Keratinocyte (primary cell): ENCODE data around the gene OR8B12. TPM values are rescaled to one million over a fixed set of nuclear protein-coding genes. Genes with fewer than 3 reads are reported as not detected.

ENCODE experiments used
- DNase-seq: peaks from one replicate; pipeline ENCODE4 v3.0.0-alpha.2; 2011; ENCODE audit warnings: low read depth, missing footprints, low spot score
- FAIRE-seq: peaks from 2 replicates; lab custom pipeline; 2011; peaks lifted over from hg19 to GRCh38; lab: Jason Lieb, UNC
- H2AFZ ChIP-seq: 2 replicates; pipeline ENCODE4 v1.6.0; 2012; ENCODE audit warnings: low read length, control low read depth, inconsistent platforms; ENCODE audit not compliant: control insufficient read depth
- H3K27ac ChIP-seq: 2 replicates; pipeline ENCODE4 v1.5.1; 2011; ENCODE audit warnings: low read length; ENCODE audit not compliant: control insufficient read depth, insufficient read depth
- H3K27me3 ChIP-seq: 3 replicates; pipeline ENCODE4 v1.6.0; 2011; ENCODE audit warnings: low read length; ENCODE audit not compliant: control insufficient read depth, insufficient read depth; ENCODE audit errors: extremely low read depth
- H3K36me3 ChIP-seq, 2 experiments: 2 replicates in 1 of 2; 3 replicates in 1 of 2; pipeline ENCODE4 v1.5.1; 2011; ENCODE audit warnings: low read length in 2 of 2, mild to moderate bottlenecking in 1 of 2; ENCODE audit not compliant: control insufficient read depth in 2 of 2, insufficient read depth in 2 of 2; ENCODE audit errors: extremely low read depth in 1 of 2
- H3K4me1 ChIP-seq: 3 replicates; pipeline ENCODE4 v1.5.1; 2011; ENCODE audit warnings: low read length; ENCODE audit not compliant: control insufficient read depth, insufficient read depth; ENCODE audit errors: extremely low read depth
- H3K4me2 ChIP-seq: 3 replicates; pipeline ENCODE4 v1.6.0; 2011; ENCODE audit warnings: low read depth, low read length; ENCODE audit not compliant: control insufficient read depth, insufficient read depth; ENCODE audit errors: extremely low read depth
- H3K4me3 ChIP-seq, 3 experiments: fragments of 200-600 bp in 1 of 3; sonication (generic) in 1 of 3; 2 replicates in 2 of 3; 3 replicates in 1 of 3; pipeline ENCODE4 v1.5.1; 2011 to 2016; ENCODE audit warnings: low read length in 3 of 3, mild to moderate bottlenecking in 3 of 3, control low read depth in 2 of 3, inconsistent platforms in 1 of 3, low read depth in 1 of 3, mixed read lengths in 1 of 3, mixed run types in 1 of 3, moderate library complexity in 1 of 3; ENCODE audit not compliant: control insufficient read depth in 2 of 3, insufficient read depth in 2 of 3; ENCODE audit errors: extremely low read depth in 1 of 3
- H3K79me2 ChIP-seq: 2 replicates; pipeline ENCODE4 v1.6.0; 2012; ENCODE audit warnings: low read length; ENCODE audit not compliant: control insufficient read depth, insufficient read depth
- H3K9ac ChIP-seq: 3 replicates; pipeline ENCODE4 v1.6.0; 2011; ENCODE audit warnings: low read length; ENCODE audit not compliant: control insufficient read depth, insufficient read depth; ENCODE audit errors: extremely low read depth
- H3K9me1 ChIP-seq: 3 replicates; pipeline ENCODE4 v1.6.0; 2011; ENCODE audit warnings: low read length; ENCODE audit not compliant: control insufficient read depth, insufficient read depth; ENCODE audit errors: extremely low read depth
- H3K9me3 ChIP-seq: 2 replicates; pipeline ENCODE4 v1.5.1; 2012; ENCODE audit warnings: low read depth, low read length; ENCODE audit not compliant: control insufficient read depth
- H4K20me1 ChIP-seq: 3 replicates; pipeline ENCODE4 v1.6.0; 2011; ENCODE audit warnings: low read length; ENCODE audit not compliant: control insufficient read depth, insufficient read depth; ENCODE audit errors: extremely low read depth
- EZH2 ChIP-seq: IDR thresholded peaks from one replicate; pipeline ENCODE4 v1.6.1; 2012; ENCODE audit warnings: inconsistent platforms, mild to moderate bottlenecking, low read length, moderate library complexity
- dilution Hi-C: fragments of 300-500 bp; cut with MboI; formaldehyde crosslinking; loops from one replicate; pipeline ENCODE4 v1.7.0; 2020; ENCODE audit warnings: low sequenced_read_pairs; ENCODE audit not compliant: extremely low pct_ligation_motif_present
- polyA plus RNA-seq, 5 experiments: library from polyadenylated mRNA; depleted of rRNA in 3 of 5; stranded (reverse) in 3 of 5; stranded (forward) in 1 of 5; unstranded in 1 of 5; fragments of >200 nt; gene quantifications; 1 replicate in 1 of 5; 2 replicates in 3 of 5; 3 replicates in 1 of 5; pipeline versions ENCODE4 v1.2.1 to v1.2.3, GENCODE V29; 2011 to 2012; ENCODE audit warnings: missing spikeins in 2 of 5, low read depth in 1 of 5, low replicate concordance in 1 of 5
- TF ChIP-seq, protein P1 (sequence below), 3 experiments: IDR thresholded peaks in 1 of 3; conservative IDR thresholded peaks in 1 of 3; optimal IDR thresholded peaks in 1 of 3; 2 replicates in 2 of 3; 3 replicates in 1 of 3; pipeline versions ENCODE3 to v1.5.1; 2011; ENCODE audit warnings: low read length in 3 of 3, mild to moderate bottlenecking in 3 of 3, moderate library complexity in 2 of 3, control low read depth in 1 of 3, inconsistent platforms in 1 of 3; ENCODE audit not compliant: insufficient read depth in 2 of 3; ENCODE audit errors: extremely low read depth in 1 of 3

Gene OR8B12
- polyA plus RNA-seq, 1 donor (not counting 4 experiments of a cell fraction or from before 2014, with no cell fraction given) = not detected

DNA sequence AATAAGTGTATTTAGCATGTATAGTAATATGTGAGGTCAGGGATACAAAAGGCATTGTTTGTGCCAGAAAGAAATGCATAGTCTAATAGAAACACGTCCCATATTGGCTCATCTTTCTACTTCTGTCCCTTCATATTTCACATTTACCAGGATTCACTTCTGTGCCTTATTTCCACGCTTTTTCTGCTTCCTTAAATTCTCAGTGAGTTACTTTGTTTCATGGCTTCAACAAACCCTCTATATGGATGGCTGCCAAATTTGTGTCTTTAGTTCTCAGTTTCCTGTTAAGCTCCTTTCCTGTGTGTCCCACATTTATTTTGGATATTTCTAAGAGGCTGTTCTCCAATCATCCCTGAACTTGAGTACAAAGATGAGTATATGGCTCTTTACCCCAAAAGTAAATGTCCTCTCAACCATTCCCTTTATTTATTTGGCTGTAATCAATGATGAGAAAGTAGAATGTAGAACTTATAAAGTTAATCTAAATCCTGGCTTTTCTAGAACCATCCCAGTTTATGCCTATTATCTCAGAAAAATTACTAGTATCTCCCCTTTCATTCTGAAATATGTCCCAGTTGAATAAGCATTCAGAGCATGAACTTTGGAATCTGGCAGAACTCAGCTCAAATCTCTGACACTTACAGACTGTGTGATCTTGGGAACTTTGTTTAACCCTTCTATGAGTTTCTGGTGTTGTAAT lies 23.5 kb downstream of the OR8B12 start:
- no peak overlapping the region for H3K9ac ChIP-seq
- H3K4me2 ChIP-seq = no peak overlapping the region
- H3K79me2 ChIP-seq = no peaks in the 10 kb centered on the region
- no peaks in the 10 kb centered on the region for H3K36me3 ChIP-seq
- FAIRE-seq = no peak
- H3K9me1 ChIP-seq = no peaks in the 10 kb centered on the region
- H4K20me1 ChIP-seq = no peaks in the 10 kb centered on the region
- no peak for TF ChIP-seq EZH2
- TF ChIP-seq, protein P1, sequence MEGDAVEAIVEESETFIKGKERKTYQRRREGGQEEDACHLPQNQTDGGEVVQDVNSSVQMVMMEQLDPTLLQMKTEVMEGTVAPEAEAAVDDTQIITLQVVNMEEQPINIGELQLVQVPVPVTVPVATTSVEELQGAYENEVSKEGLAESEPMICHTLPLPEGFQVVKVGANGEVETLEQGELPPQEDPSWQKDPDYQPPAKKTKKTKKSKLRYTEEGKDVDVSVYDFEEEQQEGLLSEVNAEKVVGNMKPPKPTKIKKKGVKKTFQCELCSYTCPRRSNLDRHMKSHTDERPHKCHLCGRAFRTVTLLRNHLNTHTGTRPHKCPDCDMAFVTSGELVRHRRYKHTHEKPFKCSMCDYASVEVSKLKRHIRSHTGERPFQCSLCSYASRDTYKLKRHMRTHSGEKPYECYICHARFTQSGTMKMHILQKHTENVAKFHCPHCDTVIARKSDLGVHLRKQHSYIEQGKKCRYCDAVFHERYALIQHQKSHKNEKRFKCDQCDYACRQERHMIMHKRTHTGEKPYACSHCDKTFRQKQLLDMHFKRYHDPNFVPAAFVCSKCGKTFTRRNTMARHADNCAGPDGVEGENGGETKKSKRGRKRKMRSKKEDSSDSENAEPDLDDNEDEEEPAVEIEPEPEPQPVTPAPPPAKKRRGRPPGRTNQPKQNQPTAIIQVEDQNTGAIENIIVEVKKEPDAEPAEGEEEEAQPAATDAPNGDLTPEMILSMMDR (optimal IDR thresholded peaks at IDR 0.05 in 1 of 3, IDR thresholded peaks at IDR 0.05 in 1 of 3, conservative IDR thresholded peaks at IDR 0.05 in 1 of 3; ENCODE audit: extremely low read depth in 1 of 3, insufficient read depth in 2 of 3, low read length in 3 of 3) = no peak
- H3K4me3 ChIP-seq = no peak overlapping the region
- H2AFZ ChIP-seq = no peak overlapping the region
- dilution Hi-C loops = no loop called here
- H3K4me1 ChIP-seq = no peaks in the 10 kb centered on the region
- no peaks in the 10 kb centered on the region for H3K27me3 ChIP-seq
- DNase-seq = no peak
- no peak overlapping the region for H3K27ac ChIP-seq
- H3K9me3 ChIP-seq = no peaks in the 10 kb centered on the region

GRCh38 chr11:124518989-124519451 lies 24.4 kb downstream of the OR8B12 start:
- Histone ChIP-seq H3K27ac (no peak overlapping the region), H3K4me3 (no peak overlapping the region), H4K20me1 (no peaks in the 10 kb centered on the region), H3K4me2 (no peak overlapping the region), H3K79me2 (no peaks in the 10 kb centered on the region), H2AFZ (no peak overlapping the region), H3K9me1 (no peaks in the 10 kb centered on the region), H3K36me3 (no peaks in the 10 kb centered on the region), H3K27me3 (no peaks in the 10 kb centered on the region), H3K9ac (no peak overlapping the region), H3K9me3 (no peaks in the 10 kb centered on the region), H3K4me1 (no peaks in the 10 kb centered on the region)
- DNase-seq (no peak), FAIRE-seq (no peak)
- TF ChIP-seq, protein P1 (optimal IDR thresholded peaks at IDR 0.05 in 1 of 3, IDR thresholded peaks at IDR 0.05 in 1 of 3, conservative IDR thresholded peaks at IDR 0.05 in 1 of 3; ENCODE audit: extremely low read depth in 1 of 3, insufficient read depth in 2 of 3, low read length in 3 of 3) = no peak
- TF ChIP-seq EZH2 = no peak
- dilution Hi-C loops = no loop called here
